HFFc6 (cell line): ENCODE measurements around the gene KCTD7. TPM values are rescaled to one million over a fixed set of nuclear protein-coding genes. Genes with fewer than 3 reads are reported as not detected.
A peak's percentile ranks its signal among the peaks of the same experiment; 100 is the strongest.
"Not testable (repeated sequence)": the region's sequence is repeated elsewhere in the genome, so short reads cannot be mapped to it uniquely, and the experiment has no call there.

Experiments
- DNase-seq: peaks from one replicate; pipeline ENCODE4 v3.0.0-alpha.2; 2018
- H3K27ac Mint-ChIP-seq: 2 replicates; pipeline ENCODE4 v1.8.0; 2020; ENCODE audit warnings: mild to moderate bottlenecking, mixed read lengths
- H3K27me3 Mint-ChIP-seq: 2 replicates; pipeline ENCODE4 v1.8.0; 2021; ENCODE audit warnings: mild to moderate bottlenecking, moderate library complexity, mixed read lengths; ENCODE audit not compliant: insufficient read depth
- H3K36me3 Mint-ChIP-seq: 2 replicates; pipeline ENCODE4 v1.8.0; 2021; ENCODE audit warnings: low read depth, mixed read lengths
- H3K4me1 Mint-ChIP-seq: 2 replicates; pipeline ENCODE4 v1.8.0; 2020; ENCODE audit warnings: low read depth, mixed read lengths
- H3K4me3 Mint-ChIP-seq: 2 replicates; pipeline ENCODE4 v1.8.0; 2020; ENCODE audit warnings: mild to moderate bottlenecking, moderate library complexity, mixed read lengths
- H3K9me3 Mint-ChIP-seq: 2 replicates; pipeline ENCODE4 v1.8.0; 2020; ENCODE audit warnings: mild to moderate bottlenecking, mixed read lengths
- CTCF ChIP-seq: fragments of 200-600 bp; sonication (generic); IDR thresholded peaks from 2 replicates; pipeline ENCODE4 v1.5.0; 2021; ENCODE audit warnings: antibody characterized with exemption, mild to moderate bottlenecking
- long read RNA-seq: library from polyadenylated mRNA; unstranded; transcript quantifications from one replicate; pipeline ENCODE4 v2.0.0, GENCODE V29; 2019
- total RNA-seq, 6 experiments: library from RNA; stranded (reverse); fragmentation: NEBNext Ultra II Directional; extraction: Animal tissue kit (Norgen Biotek cat#: 25700); gene quantifications; 2 replicates in 1 of 6; 3 replicates in 5 of 6; pipeline ENCODE4 v1.2.3, GENCODE V29; 2021

KCTD7 gene
- total RNA-seq, result 10 to 100 TPM in 3 of 6 experiments, 1 to 10 TPM in 3; 8.2 to 11.8 (median 10.1) TPM
- long read RNA-seq, full-length matches to known transcripts, result 9 of 10 reads
- long read RNA-seq, partial matches to known transcripts, result 1 of 10 reads
- long read RNA-seq, other reads (novel, unspliced or antisense), result 0 of 10 reads

- H3K9me3 Mint-ChIP-seq, result no peaks in the 10 kb centered on the region; the same call in 1 of the 2 replicates
- no peak; the same call in 1 of the 2 replicates for TF ChIP-seq CTCF
- peaks cover 11% of the 10 kb centered on the region; the same call in 1 of the 2 replicates for H3K36me3 Mint-ChIP-seq
- DNase-seq, result peak; percentile 99
- H3K4me3 Mint-ChIP-seq, result peak within 1 kb of the TSS; percentile 93
- peaks cover 39% of the 10 kb centered on the region for H3K4me1 Mint-ChIP-seq
- no peaks in the 10 kb centered on the region; the same call in 1 of the 2 replicates for H3K27me3 Mint-ChIP-seq
- H3K27ac Mint-ChIP-seq, result peak within 1 kb of the TSS; percentile 97
Observed at GRCh38 chr7:66628361-66629221, at the start of gene KCTD7. Gene KCTD7, plus strand, starts transcription at chr7:66628881. Its CDS starts 184 bp downstream, at chr7:66629065.

GRCh38 chr7:66580380-66580779, 48.3 kb upstream of the KCTD7 start:
- not testable (repeated sequence) for DNase-seq, H3K27me3 Mint-ChIP-seq, H3K4me3 Mint-ChIP-seq, H3K9me3 Mint-ChIP-seq, H3K27ac Mint-ChIP-seq
- Mint-ChIP-seq H3K36me3 (peaks cover 30% of the 10 kb centered on the region), H3K4me1 (peaks cover 36% of the 10 kb centered on the region)

DNA sequence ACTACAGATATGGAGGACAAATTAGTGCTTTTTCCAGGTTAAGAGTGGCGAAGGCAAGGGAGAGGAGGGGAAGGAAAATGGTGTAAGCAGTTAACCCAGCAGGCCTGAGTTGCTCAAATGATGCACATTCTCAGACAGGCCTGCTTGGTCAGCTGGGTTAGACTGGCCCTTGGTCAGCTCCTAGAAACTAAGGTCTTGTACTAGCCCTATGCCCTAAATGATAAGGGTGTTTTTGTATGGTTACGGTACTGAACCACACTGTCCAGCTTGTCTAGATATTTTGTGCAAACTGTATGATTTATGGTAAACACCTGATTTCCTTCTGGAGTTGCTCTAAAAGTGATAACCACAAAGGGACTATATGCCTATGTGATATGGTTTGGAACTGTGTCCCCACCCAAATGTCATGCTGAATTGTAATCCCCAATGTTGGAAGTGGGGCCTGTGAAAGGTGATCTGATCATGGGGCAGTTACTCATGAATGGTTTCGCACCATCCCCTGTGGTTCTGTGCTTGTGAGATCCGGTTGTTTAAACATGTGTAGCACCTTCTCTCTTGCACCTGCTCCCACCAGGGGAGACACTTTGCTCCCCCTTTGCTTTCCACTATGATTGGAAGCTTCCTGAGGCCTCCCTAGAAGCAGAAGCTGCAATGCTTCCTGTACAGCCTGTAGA, 45.7 kb upstream of the KCTD7 start:
- H3K27me3 Mint-ChIP-seq, H3K27ac Mint-ChIP-seq, H3K4me3 Mint-ChIP-seq, H3K9me3 Mint-ChIP-seq, DNase-seq: not testable (repeated sequence)
- H3K36me3 Mint-ChIP-seq, result peaks cover 30% of the 10 kb centered on the region
- H3K4me1 Mint-ChIP-seq, result peaks cover 45% of the 10 kb centered on the region

GRCh38 chr7:66583490-66584110, 45.1 kb upstream of the KCTD7 start:
- DNase-seq, result no peak
- no peaks in the 10 kb centered on the region for H3K9me3 Mint-ChIP-seq
- H3K36me3 Mint-ChIP-seq, result peaks cover 30% of the 10 kb centered on the region
- TF ChIP-seq CTCF, result no peak
- H3K4me3 Mint-ChIP-seq, result no peak overlapping the region
- H3K27me3 Mint-ChIP-seq, result no peaks in the 10 kb centered on the region
- H3K27ac Mint-ChIP-seq, result 0 out of 2 replicates have a peak overlapping the region, but pooled peaks have one; percentile 21
- H3K4me1 Mint-ChIP-seq, result peaks cover 51% of the 10 kb centered on the region

- no peak for TF ChIP-seq CTCF
- Mint-ChIP-seq H3K27me3 (no peaks in the 10 kb centered on the region), H3K27ac (peak overlapping the region; percentile 26; the same call in 1 of the 2 replicates), H3K4me1 (peaks cover 60% of the 10 kb centered on the region), H3K36me3 (peaks cover 33% of the 10 kb centered on the region), H3K4me3 (no peak overlapping the region), H3K9me3 (no peaks in the 10 kb centered on the region)
- no peak for DNase-seq
Observed at GRCh38 chr7:66586181-66586580, 42.5 kb upstream of the KCTD7 start.

- peak overlapping the region; percentile 33 for H3K4me3 Mint-ChIP-seq
- H3K4me1 Mint-ChIP-seq, result peaks cover 70% of the 10 kb centered on the region
- H3K36me3 Mint-ChIP-seq, result peaks cover 19% of the 10 kb centered on the region; the same call in 1 of the 2 replicates
- H3K9me3 Mint-ChIP-seq, H3K27me3 Mint-ChIP-seq: not testable (repeated sequence)
- peak overlapping the region; percentile 68 for H3K27ac Mint-ChIP-seq
- DNase-seq, result peak; percentile 53
Observed at GRCh38 chr7:66588226-66588625, 40.5 kb upstream of the KCTD7 start.

- H3K27me3 Mint-ChIP-seq, DNase-seq, H3K9me3 Mint-ChIP-seq: not testable (repeated sequence)
- Mint-ChIP-seq H3K4me3 (peak overlapping the region; percentile 33), H3K36me3 (peaks cover 12% of the 10 kb centered on the region; the same call in 1 of the 2 replicates), H3K27ac (peak overlapping the region; percentile 68), H3K4me1 (peaks cover 72% of the 10 kb centered on the region)
Observed at GRCh38 chr7:66588856-66589570, 39.7 kb upstream of the KCTD7 start.

DNA sequence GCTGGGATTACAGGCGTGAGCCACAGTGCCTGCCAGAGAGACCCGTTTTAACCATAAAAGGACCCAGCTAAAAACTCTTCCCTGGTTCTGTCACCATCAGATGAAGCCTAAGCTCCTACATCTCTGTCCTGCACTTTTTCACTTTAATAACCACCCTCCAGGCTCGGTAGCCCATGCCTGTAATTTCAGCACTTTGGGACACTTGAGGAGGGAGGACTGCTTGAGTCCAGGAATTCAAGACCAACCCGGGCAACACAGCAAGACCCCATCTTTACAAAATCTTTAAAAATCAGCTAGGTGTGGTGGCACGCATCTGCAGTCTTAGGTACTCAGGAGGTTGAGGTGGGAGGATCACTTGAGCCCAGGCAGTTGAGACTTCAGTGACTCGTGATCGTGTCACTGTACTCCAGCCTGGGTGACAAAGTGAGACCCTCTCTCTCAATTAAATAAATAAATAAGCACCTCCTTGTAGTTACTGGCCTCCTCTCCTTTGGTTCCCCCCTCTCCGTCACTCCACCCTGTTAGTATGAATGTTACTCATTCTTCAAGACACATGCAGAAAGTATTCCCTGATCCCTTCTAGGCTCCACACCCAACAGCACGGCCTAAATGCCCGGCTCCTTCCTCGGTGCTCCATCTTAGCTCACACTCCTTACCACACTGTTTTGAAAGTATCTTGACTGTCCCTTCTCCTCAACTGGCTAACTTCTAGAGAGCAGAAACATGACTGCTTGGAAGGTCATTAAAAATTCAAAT, 38.2 kb upstream of the KCTD7 start:
- not testable (repeated sequence) for H3K9me3 Mint-ChIP-seq, H3K27me3 Mint-ChIP-seq
- peaks cover 60% of the 10 kb centered on the region for H3K4me1 Mint-ChIP-seq

More for the DNA sequence above, 38.2 kb upstream of the KCTD7 start:
- not testable (repeated sequence) for H3K36me3 Mint-ChIP-seq
- peak overlapping the region; percentile 92 for H3K27ac Mint-ChIP-seq
- peak; percentile 71 for DNase-seq
- peak overlapping the region; percentile 91 for H3K4me3 Mint-ChIP-seq
